H1 (cell line): ENCODE results near the gene ADGRV1. TPM values are rescaled to one million over a fixed set of nuclear protein-coding genes. Genes with fewer than 3 reads are reported as not detected.

Source experiments
- CREB1 ChIP-seq: IDR thresholded peaks from 2 replicates; pipeline ENCODE4 v1.6.1; 2012; ENCODE audit warnings: inconsistent platforms
- EGR1 ChIP-seq: IDR thresholded peaks from 2 replicates; pipeline ENCODE4 v1.6.1; 2011; ENCODE audit warnings: low read depth, low read length, borderline replicate concordance
- GABPA ChIP-seq: IDR thresholded peaks from 2 replicates; pipeline ENCODE4 v1.6.1; 2011; ENCODE audit warnings: mild to moderate bottlenecking, low read length, moderate library complexity, borderline replicate concordance; ENCODE audit not compliant: insufficient read depth
- RAD21 ChIP-seq, 2 experiments: IDR thresholded peaks in 1 of 2; conservative IDR thresholded peaks in 1 of 2; 2 replicates each; pipeline ENCODE4 v1.6.1; 2011; ENCODE audit warnings: low read depth in 2 of 2, low read length in 2 of 2, improper control_type of control experiment in 1 of 2, inconsistent platforms in 1 of 2, mild to moderate bottlenecking in 1 of 2, moderate library complexity in 1 of 2
- polyA plus RNA-seq, 7 experiments: library from polyadenylated mRNA; depleted of rRNA in 3 of 7; stranded (reverse) in 5 of 7; unstranded in 2 of 7; fragments of >200 nt in 5 of 7; fragments of 200-250 nt in 2 of 7; gene quantifications; 1 replicate in 5 of 7; 2 replicates in 1 of 7; 4 replicates in 1 of 7; pipeline versions ENCODE4 v1.2.1 to v1.2.3, GENCODE V29; 2011 to 2013; ENCODE audit warnings: missing spikeins in 2 of 7, mixed read lengths in 2 of 7
- total RNA-seq: library from RNA; stranded (reverse); fragmentation: NEBNext Ultra II Directional; extraction: Animal tissue kit (Norgen Biotek cat#: 25700); gene quantifications from 2 replicates; pipeline ENCODE4 v1.2.1, GENCODE V29; 2021

ADGRV1 gene
- total and polyA plus RNA-seq, 2 of the 8 experiments (the other 6 are each of a cell fraction or from before 2014, with no cell fraction given), result 53.1 to 62.2 TPM

DNA sequence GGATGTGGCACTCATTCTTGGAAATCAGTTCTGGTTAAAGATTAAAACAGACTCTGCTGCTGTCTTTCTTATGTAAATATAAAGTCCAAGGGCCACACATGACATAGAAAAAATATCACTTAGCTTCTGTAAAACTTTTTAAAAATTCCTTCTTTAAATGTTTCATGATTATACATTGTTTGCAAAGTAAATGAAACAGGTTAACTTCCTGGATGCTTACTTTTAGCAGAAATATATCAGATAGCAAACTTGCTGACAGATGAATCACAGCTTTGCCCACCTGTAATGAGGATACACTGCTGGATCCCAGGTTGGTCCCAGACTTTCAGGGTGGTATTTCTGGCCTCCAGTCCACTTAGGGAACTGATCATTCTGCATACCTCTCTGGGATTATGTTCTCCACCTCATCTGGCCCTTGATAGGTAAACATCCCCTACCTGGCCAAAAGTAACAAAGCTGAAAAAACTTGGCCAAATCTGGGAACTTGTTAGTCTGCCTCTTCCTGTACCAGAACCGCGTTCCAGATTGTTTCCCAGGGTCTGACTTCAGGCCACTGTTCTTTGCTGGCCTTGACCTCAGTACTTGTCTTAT, 340.5 kb downstream of the ADGRV1 start (continued):
- TF ChIP-seq GABPA, result no peak
- no peak for TF ChIP-seq CREB1
- no peak for TF ChIP-seq RAD21 (IDR thresholded peaks at IDR 0.05 in 1 of 2, conservative IDR thresholded peaks at IDR 0.05 in 1 of 2; ENCODE audit: low read depth in 2 of 2, low read length in 2 of 2)
- TF ChIP-seq EGR1, result no peak
